A549 treated with CpdA at 1 μM for 4 hours (cell line): ENCODE data around the gene QKI. TPM values are rescaled to one million over a fixed set of nuclear protein-coding genes. Genes with fewer than 3 reads are reported as not detected.

ENCODE experiments used
- total RNA-seq: library from RNA; stranded (reverse); fragments of 200-300 nt; extraction: Qiagen RNA extraction; gene quantifications from 5 replicates; pipeline ENCODE4 v1.2.3, GENCODE V29; 2022; ENCODE audit warnings: low read depth

QKI gene
- total RNA-seq: 35.3 to 81.2 TPM (median 50.3 TPM) in 5 replicates

DNA sequence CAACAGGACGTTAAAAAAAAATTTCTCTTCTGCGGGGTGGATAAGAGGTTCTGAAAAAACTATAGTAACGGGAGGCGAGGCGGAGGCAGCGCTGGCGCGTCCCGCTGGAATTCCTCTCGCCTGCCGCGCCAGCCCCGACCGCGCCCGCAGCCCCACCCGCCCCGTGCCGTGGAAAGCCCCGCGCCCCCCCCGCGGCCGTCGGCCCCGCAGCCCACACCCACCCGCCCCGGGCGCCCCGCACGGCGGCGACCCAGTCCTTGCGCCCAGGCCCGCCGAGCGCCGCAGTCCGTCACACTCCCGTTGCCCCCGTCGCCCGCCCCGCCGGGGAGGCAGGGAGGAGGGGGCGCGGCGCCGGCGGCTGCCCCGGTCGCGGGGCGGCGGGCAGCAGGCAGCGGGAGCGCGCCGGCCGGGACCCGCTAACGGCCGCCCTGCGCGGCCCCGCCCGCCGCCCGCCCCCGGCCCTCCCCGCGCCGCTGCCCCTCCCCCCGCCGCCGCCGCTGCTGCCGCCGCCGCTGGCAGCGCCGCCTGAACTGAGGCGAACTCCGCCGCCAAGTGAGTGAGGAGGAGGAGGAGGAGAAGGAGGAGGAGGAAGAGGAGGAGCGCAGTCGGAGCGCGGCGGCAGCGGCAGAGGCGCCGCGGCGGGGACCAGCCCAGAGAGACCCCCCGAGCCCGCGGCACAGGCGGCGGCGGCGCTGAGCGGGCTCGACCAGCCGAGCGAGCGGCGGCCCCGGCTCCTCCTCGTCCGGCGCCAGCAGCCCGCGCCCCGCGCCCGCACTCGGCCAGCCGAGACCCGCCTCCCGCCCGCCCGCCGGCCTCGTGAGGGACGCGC lies at the start of gene QKI:
Gene QKI (plus strand): TSS at position 602 of the 829 bp plus-strand sequence. CDS start 476 bp downstream, outside the sequence.

